K562 (cell line): Measurements from ENCODE around the gene CDK5R1. TPM values are rescaled to one million over a fixed set of nuclear protein-coding genes. Genes with fewer than 3 reads are reported as not detected.

Experiments
- ATF3 ChIP-seq, 2 experiments: fragments of 450-650 bp in 1 of 2; sonication (generic) in 1 of 2; formaldehyde crosslinking in 1 of 2; IDR thresholded peaks in 1 of 2; conservative IDR thresholded peaks in 1 of 2; 2 replicates each; pipeline versions ENCODE4 v1.6.1 to v1.8.1; 2016 to 2023; ENCODE audit warnings: mild to moderate bottlenecking in 2 of 2, moderate library complexity in 2 of 2, inconsistent platforms in 1 of 2, missing genetic modification reagents in 1 of 2
- CBFA2T3 ChIP-seq: fragments of 450-650 bp; IDR thresholded peaks from 2 replicates; pipeline ENCODE4 v1.6.1; 2017
- CHD2 ChIP-seq: IDR thresholded peaks from 2 replicates; pipeline ENCODE4 v1.6.1; 2011; ENCODE audit warnings: low read depth, low read length
- CUX1 ChIP-seq: fragments of 200-800 bp; sonication (Bioruptor generic); IDR thresholded peaks from 2 replicates; pipeline ENCODE4 v1.6.1; 2016; ENCODE audit warnings: missing genetic modification characterization, missing compliant biosample characterization
- HDGF ChIP-seq: fragments of 450-650 bp; IDR thresholded peaks from 2 replicates; pipeline ENCODE4 v1.6.1; 2016
- HMG20A ChIP-seq: fragments of 450-650 bp; formaldehyde crosslinking; conservative IDR thresholded peaks from 2 replicates; pipeline ENCODE4 v1.4.0; 2020; ENCODE audit warnings: mild to moderate bottlenecking, mixed read lengths
- HMGN3 ChIP-seq: IDR thresholded peaks from 2 replicates; pipeline ENCODE4 v1.6.1; 2011; ENCODE audit warnings: borderline replicate concordance, low read depth, mild to moderate bottlenecking, mixed read lengths, low read length; ENCODE audit not compliant: insufficient read length; ENCODE audit errors: extremely low read depth
- HNRNPUL1 ChIP-seq: fragments of 200-400 bp; formaldehyde crosslinking; IDR thresholded peaks from 2 replicates; pipeline ENCODE4 v1.6.1; 2017; ENCODE audit warnings: low read length
- SUPT5H ChIP-seq: fragments of 450-650 bp; IDR thresholded peaks from 2 replicates; pipeline ENCODE4 v1.6.1; 2016
- TEAD4 ChIP-seq, 2 experiments: sonication (generic) in 1 of 2; formaldehyde crosslinking in 1 of 2; IDR thresholded peaks; 2 replicates each; pipeline versions ENCODE4 v1.6.1 to v1.8.0; 2012 to 2022; ENCODE audit warnings: borderline replicate concordance in 1 of 2, inconsistent platforms in 1 of 2, low read length in 1 of 2, mild to moderate bottlenecking in 1 of 2, missing genetic modification reagents in 1 of 2
- TFAM ChIP-seq: fragments of 250-450 bp; sonication (Bioruptor Pico); conservative IDR thresholded peaks from 2 replicates; pipeline ENCODE4 v1.5.0; 2021; ENCODE audit warnings: mild to moderate bottlenecking, moderate library complexity
- XRCC3 ChIP-seq: fragments of 450-650 bp; IDR thresholded peaks from 2 replicates; pipeline ENCODE4 v1.6.1; 2017; ENCODE audit warnings: mild to moderate bottlenecking, moderate library complexity
- ZNF121 ChIP-seq: sonication (generic); formaldehyde crosslinking; conservative IDR thresholded peaks from 2 replicates; pipeline ENCODE4 v1.8.0; 2022; ENCODE audit warnings: missing genetic modification reagents
- ZNF57 ChIP-seq: fragments of 450-650 bp; formaldehyde crosslinking; IDR thresholded peaks from 2 replicates; pipeline ENCODE4 v1.4.0; 2020; ENCODE audit warnings: mild to moderate bottlenecking, moderate library complexity
- ZNF592 ChIP-seq: fragments of 450-650 bp; IDR thresholded peaks from 2 replicates; pipeline ENCODE4 v1.6.1; 2017; ENCODE audit warnings: antibody characterized with exemption, mild to moderate bottlenecking
- polyA plus RNA-seq, 8 experiments: library from polyadenylated mRNA; depleted of rRNA in 4 of 8; stranded (reverse) in 5 of 8; unstranded in 3 of 8; fragments of >200 nt; fragmentation: Nextera tagmentation in 2 of 8; fragmentation: Illumina TruSeq in 1 of 8; extraction: Ambion mirVana in 2 of 8; extraction: Trizol in 1 of 8; gene quantifications; 2 replicates each; pipeline versions ENCODE4 v1.2.1 to v1.2.3, GENCODE V29; 2011 to 2014; ENCODE audit warnings: inconsistent platforms in 1 of 8, missing spikeins in 1 of 8
- total RNA-seq, 7 experiments: library from RNA; depleted of rRNA in 6 of 7; stranded (reverse); fragments of >200 nt in 6 of 7; fragmentation: Illumina TruSeq in 2 of 7; extraction: Trizol in 2 of 7; gene quantifications; 2 replicates each; pipeline versions ENCODE4 v1.2.1 to v1.2.3, GENCODE V29; 2011 to 2021; ENCODE audit warnings: low replicate concordance in 1 of 7
- TF ChIP-seq, protein P1 (sequence below), 2 experiments: IDR thresholded peaks; 2 replicates each; pipeline ENCODE4 v1.6.1; 2012; ENCODE audit warnings: improper control_type of control experiment in 2 of 2, low read depth in 2 of 2, low read length in 2 of 2, borderline replicate concordance in 1 of 2

Gene CDK5R1
- total and polyA plus RNA-seq, 9 of the 15 experiments (the other 6 are each of a cell fraction or from before 2014, with no cell fraction given), result 0.10 to 4.8 (median 2.3) TPM

DNA sequence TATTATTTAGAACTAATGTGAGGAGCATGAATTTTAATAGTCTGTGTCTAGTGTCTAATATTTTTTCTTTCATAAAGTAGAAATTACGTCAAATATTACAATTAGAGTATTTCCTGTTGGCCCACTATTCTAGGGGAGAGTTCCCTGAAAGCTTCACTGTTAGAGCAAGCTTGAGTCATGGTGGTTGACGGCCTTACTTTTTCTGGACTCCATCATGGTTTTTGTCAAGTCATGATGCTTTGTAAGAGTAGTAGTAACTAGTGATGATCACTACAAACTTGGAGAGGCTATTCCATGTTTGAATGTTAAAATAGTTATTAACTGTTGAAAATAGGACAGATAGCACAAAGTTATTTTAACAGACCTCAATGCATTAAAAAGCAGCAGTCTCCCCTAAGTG lies 40.8 kb upstream of the CDK5R1 start (continued):
- TF ChIP-seq ZNF592 (peak; percentile 51; the same call in 1 of the 2 replicates), CUX1 (CRISPR knock-in tag) (no peak), TEAD4 (IDR thresholded peaks at IDR 0.05; ENCODE audit: low read length) (no peak), TEAD4 (CRISPR knock-in tag; IDR thresholded peaks at IDR 0.05; ENCODE audit: borderline replicate concordance) (no peak), HMG20A (CRISPR knock-in tag) (no peak), SUPT5H (no peak), ZNF57 (CRISPR knock-in tag) (no peak), HNRNPUL1 (no peak), ATF3 (IDR thresholded peaks at IDR 0.05) (0 out of 2 replicates have a peak, but pooled peaks have one; percentile 16), ATF3 (CRISPR knock-in tag; conservative IDR thresholded peaks at IDR 0.05) (no peak), HDGF (no peak), XRCC3 (no peak), CHD2 (no peak), HMGN3 (no peak), CBFA2T3 (no peak), ZNF121 (CRISPR knock-in tag) (no peak), TFAM (CRISPR knock-in tag) (no peak)
- TF ChIP-seq, protein P1, sequence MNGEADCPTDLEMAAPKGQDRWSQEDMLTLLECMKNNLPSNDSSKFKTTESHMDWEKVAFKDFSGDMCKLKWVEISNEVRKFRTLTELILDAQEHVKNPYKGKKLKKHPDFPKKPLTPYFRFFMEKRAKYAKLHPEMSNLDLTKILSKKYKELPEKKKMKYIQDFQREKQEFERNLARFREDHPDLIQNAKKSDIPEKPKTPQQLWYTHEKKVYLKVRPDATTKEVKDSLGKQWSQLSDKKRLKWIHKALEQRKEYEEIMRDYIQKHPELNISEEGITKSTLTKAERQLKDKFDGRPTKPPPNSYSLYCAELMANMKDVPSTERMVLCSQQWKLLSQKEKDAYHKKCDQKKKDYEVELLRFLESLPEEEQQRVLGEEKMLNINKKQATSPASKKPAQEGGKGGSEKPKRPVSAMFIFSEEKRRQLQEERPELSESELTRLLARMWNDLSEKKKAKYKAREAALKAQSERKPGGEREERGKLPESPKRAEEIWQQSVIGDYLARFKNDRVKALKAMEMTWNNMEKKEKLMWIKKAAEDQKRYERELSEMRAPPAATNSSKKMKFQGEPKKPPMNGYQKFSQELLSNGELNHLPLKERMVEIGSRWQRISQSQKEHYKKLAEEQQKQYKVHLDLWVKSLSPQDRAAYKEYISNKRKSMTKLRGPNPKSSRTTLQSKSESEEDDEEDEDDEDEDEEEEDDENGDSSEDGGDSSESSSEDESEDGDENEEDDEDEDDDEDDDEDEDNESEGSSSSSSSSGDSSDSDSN (IDR thresholded peaks at IDR 0.05; ENCODE audit: borderline replicate concordance in 1 of 2, low read depth in 2 of 2, low read length in 2 of 2), result no peak
